GM23338 (cell line): ENCODE results near the gene NPEPPS. TPM values are rescaled to one million over a fixed set of nuclear protein-coding genes. Genes with fewer than 3 reads are reported as not detected.
"Not testable (repeated sequence)": the region's sequence is repeated elsewhere in the genome, so short reads cannot be mapped to it uniquely, and the experiment has no call there.

ENCODE experiments used
- ATAC-seq: fragments of 200-7000 bp; cut with Tn5 transposase; 3 replicates; pipeline ENCODE4 v1.9.1; 2020
- DNase-seq: peaks from one replicate; pipeline ENCODE4 v3.0.0-alpha.2; 2015; ENCODE audit warnings: low spot score
- H2AFZ ChIP-seq: fragments of 200-600 bp; sonication (generic); 2 replicates; pipeline ENCODE4 v1.8.0; 2016; ENCODE audit warnings: antibody characterized with exemption, mild to moderate bottlenecking, moderate library complexity
- H3F3A ChIP-seq: fragments of 200-600 bp; sonication (generic); replicated peaks from 2 replicates; pipeline ENCODE4 v1.8.0; 2017; ENCODE audit warnings: antibody characterized with exemption, mixed run types, low read depth
- H3K27ac ChIP-seq: fragments of 200-600 bp; sonication (generic); 2 replicates; pipeline ENCODE4 v1.6.1; 2016; ENCODE audit warnings: low read depth
- H3K27me3 ChIP-seq: fragments of 200-600 bp; sonication (generic); 2 replicates; pipeline ENCODE4 v1.8.0; 2016; ENCODE audit warnings: mild to moderate bottlenecking, mixed run types, moderate library complexity; ENCODE audit not compliant: insufficient read depth
- H3K36me3 ChIP-seq: fragments of 200-600 bp; sonication (generic); 2 replicates; pipeline ENCODE4 v1.8.0; 2016; ENCODE audit warnings: mild to moderate bottlenecking; ENCODE audit not compliant: insufficient read depth
- H3K4me1 ChIP-seq: fragments of 200-600 bp; sonication (generic); 2 replicates; pipeline ENCODE4 v1.8.0; 2016; ENCODE audit warnings: mild to moderate bottlenecking, moderate library complexity; ENCODE audit not compliant: insufficient read depth
- H3K4me2 ChIP-seq: fragments of 200-600 bp; sonication (generic); 2 replicates; pipeline ENCODE4 v1.7.1; 2017; ENCODE audit warnings: mixed run types
- H3K4me3 ChIP-seq: fragments of 200-600 bp; sonication (generic); 2 replicates; pipeline ENCODE4 v1.6.1; 2016; ENCODE audit warnings: mixed run types
- H3K79me2 ChIP-seq: fragments of 200-600 bp; sonication (generic); replicated peaks from 2 replicates; pipeline ENCODE4 v1.8.0; 2017; ENCODE audit warnings: mild to moderate bottlenecking; ENCODE audit not compliant: insufficient read depth
- H3K9me2 ChIP-seq: fragments of 200-600 bp; sonication (generic); 2 replicates; pipeline ENCODE4 v1.8.0; 2017; ENCODE audit not compliant: insufficient read depth
- H4K20me1 ChIP-seq: fragments of 200-600 bp; sonication (generic); replicated peaks from 2 replicates; pipeline ENCODE4 v1.8.0; 2017; ENCODE audit warnings: mild to moderate bottlenecking; ENCODE audit not compliant: insufficient read depth
- H3K27ac Mint-ChIP-seq: 2 replicates; pipeline ENCODE4 v1.8.0; 2020; ENCODE audit warnings: inconsistent platforms, mild to moderate bottlenecking, moderate library complexity, mixed read lengths
- H3K27me3 Mint-ChIP-seq: 3 replicates; pipeline ENCODE4 v1.8.0; 2022; ENCODE audit warnings: low read depth, mild to moderate bottlenecking, moderate library complexity, mixed read lengths, inconsistent platforms; ENCODE audit not compliant: insufficient read depth, poor library complexity
- H3K36me3 Mint-ChIP-seq: 3 replicates; pipeline ENCODE4 v1.8.0; 2021; ENCODE audit warnings: low read depth, mild to moderate bottlenecking, inconsistent platforms, moderate library complexity, mixed read lengths
- H3K4me1 Mint-ChIP-seq: 3 replicates; pipeline ENCODE4 v1.8.0; 2020; ENCODE audit warnings: mild to moderate bottlenecking, inconsistent platforms, mixed read lengths
- H3K4me3 Mint-ChIP-seq: 3 replicates; pipeline ENCODE4 v1.8.0; 2021; ENCODE audit warnings: moderate library complexity, mild to moderate bottlenecking, inconsistent platforms, mixed read lengths
- H3K9me3 Mint-ChIP-seq: 3 replicates; pipeline ENCODE4 v1.8.0; 2020; ENCODE audit warnings: moderate library complexity, mild to moderate bottlenecking, inconsistent platforms, mixed read lengths
- polyA plus RNA-seq: library from polyadenylated mRNA; unstranded; fragments of >200 nt; fragmentation: Nextera tagmentation; extraction: Ambion mirVana; gene quantifications from 2 replicates; pipeline ENCODE4 v1.2.1, GENCODE V29; 2016
- total RNA-seq: library from RNA; depleted of rRNA; stranded (reverse); fragments of >200 nt; shearing (Covaris generic); gene quantifications from 2 replicates; pipeline ENCODE4 v1.2.3, GENCODE V29; 2014
- TF ChIP-seq, protein P1 (sequence below), 2 experiments: fragments of 200-600 bp in 1 of 2; sonication (generic) in 1 of 2; conservative IDR thresholded peaks; 2 replicates each; pipeline versions ENCODE4 v1.5.1 to v1.6.1; 2016 to 2017; ENCODE audit warnings: antibody characterized with exemption in 2 of 2, low read depth in 2 of 2, mild to moderate bottlenecking in 2 of 2, moderate library complexity in 1 of 2

NPEPPS gene
- total and polyA plus RNA-seq, 2 experiments from 2014 or later, result 91.5 to 113 TPM

DNA sequence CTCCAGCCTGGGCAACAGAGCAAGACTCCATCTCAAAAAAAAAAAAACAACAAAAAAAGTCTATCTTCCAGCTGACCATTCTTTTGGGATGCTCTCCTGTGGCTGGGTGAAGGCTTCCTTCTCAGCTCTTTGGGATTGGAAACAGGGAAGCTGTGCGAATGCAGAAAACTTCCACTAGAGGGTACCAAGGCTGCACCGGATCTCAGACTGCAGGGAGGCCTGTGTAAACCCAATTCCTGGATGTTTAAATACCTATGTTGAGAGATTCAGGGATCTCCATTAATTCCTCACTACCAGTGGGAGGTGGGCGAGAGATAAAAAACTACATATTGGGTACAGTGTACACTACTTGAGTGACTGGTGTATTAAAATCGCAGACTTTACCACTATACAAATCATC is 30.3 kb upstream of the NPEPPS start:
- H3K4me1 ChIP-seq, result not testable (repeated sequence)

DNA sequence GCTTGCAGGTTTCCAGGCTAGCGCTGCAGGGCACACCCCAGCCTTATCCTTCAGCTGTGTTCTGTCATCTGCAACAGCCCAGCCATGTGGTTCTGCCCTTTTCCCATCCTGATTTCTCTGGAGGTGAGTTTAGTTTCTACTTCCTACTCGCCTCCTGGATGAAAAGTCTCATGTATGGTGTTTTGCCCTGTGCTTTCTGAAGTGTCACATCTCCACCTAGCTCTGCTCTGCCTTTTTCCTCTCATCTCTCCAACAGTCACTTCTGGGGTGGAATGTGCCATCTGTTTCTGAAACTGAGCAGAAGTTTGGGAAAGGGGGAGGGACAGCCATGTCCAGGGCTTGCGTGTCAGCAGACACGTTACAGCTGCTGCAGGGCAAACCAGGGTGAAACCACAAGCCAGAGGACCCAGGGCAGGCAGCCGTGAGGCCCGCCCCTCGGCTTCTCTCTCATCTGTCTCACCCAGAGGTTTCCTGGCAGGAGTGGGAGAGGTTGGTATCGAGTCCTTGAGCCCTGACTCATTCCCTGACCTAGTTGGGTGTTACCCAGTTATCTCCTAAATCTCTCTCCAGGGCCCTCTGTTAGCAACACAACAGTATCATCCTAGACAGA is 28.7 kb upstream of the NPEPPS start:
- not testable (repeated sequence) for H3K4me1 ChIP-seq, H4K20me1 ChIP-seq, H3K27ac Mint-ChIP-seq, H3K27me3 Mint-ChIP-seq, H3K79me2 ChIP-seq, H3K4me2 ChIP-seq, H3K4me3 Mint-ChIP-seq, H3K9me3 Mint-ChIP-seq, H3K36me3 ChIP-seq, H3K9me2 ChIP-seq, H3F3A ChIP-seq, H3K36me3 Mint-ChIP-seq, H3K27ac ChIP-seq, H3K27me3 ChIP-seq, H3K4me1 Mint-ChIP-seq, H2AFZ ChIP-seq, H3K4me3 ChIP-seq
- ATAC-seq, result peak; percentile 33
- peak; percentile 2 for DNase-seq

More for the DNA sequence above, 30.3 kb upstream of the NPEPPS start:
- H4K20me1 ChIP-seq, H3K27ac ChIP-seq, H3K4me3 ChIP-seq, H3K4me1 Mint-ChIP-seq, H3K4me3 Mint-ChIP-seq, H3K79me2 ChIP-seq, H3K27me3 ChIP-seq, H3K27me3 Mint-ChIP-seq, H3K27ac Mint-ChIP-seq, H3K4me2 ChIP-seq, H2AFZ ChIP-seq, H3K9me2 ChIP-seq, H3K36me3 Mint-ChIP-seq, H3F3A ChIP-seq, H3K36me3 ChIP-seq, H3K9me3 Mint-ChIP-seq: not testable (repeated sequence)
- peak; percentile 90 for ATAC-seq
- DNase-seq, result peak; percentile 35
- TF ChIP-seq, protein P1, sequence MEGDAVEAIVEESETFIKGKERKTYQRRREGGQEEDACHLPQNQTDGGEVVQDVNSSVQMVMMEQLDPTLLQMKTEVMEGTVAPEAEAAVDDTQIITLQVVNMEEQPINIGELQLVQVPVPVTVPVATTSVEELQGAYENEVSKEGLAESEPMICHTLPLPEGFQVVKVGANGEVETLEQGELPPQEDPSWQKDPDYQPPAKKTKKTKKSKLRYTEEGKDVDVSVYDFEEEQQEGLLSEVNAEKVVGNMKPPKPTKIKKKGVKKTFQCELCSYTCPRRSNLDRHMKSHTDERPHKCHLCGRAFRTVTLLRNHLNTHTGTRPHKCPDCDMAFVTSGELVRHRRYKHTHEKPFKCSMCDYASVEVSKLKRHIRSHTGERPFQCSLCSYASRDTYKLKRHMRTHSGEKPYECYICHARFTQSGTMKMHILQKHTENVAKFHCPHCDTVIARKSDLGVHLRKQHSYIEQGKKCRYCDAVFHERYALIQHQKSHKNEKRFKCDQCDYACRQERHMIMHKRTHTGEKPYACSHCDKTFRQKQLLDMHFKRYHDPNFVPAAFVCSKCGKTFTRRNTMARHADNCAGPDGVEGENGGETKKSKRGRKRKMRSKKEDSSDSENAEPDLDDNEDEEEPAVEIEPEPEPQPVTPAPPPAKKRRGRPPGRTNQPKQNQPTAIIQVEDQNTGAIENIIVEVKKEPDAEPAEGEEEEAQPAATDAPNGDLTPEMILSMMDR (conservative IDR thresholded peaks at IDR 0.05; ENCODE audit: low read depth in 2 of 2), result peak; percentile 44 to 52

DNA sequence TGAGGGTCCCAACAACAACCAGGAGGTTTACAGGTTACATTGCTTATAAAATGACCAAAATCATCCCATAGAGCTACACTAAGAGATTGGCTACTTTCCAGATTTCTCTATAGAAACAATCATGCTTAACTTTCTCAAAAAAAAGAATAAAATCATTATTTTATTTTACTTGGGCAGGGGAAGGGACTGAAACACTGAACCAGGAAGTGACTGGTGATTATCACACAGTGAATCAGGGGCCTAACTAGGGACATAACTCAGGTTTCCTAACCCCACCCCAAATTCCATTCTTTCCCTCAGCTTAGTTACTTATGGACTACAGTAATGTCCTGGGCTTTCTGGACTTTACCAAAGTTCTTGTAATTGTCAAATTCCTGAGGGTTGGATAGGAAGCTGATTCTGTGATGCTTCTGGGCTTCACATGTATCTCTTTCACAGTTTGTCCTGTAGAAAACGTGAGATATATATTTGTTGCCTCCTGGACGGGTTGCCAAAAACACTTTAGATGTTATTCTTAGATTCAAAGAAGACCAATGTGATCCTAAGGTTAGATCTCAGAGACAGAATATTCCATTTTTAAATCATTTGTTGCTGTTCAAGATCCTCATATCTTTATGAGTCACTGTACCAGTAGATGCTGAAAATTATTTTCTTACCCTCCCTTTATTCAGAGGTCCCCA is 28.0 kb upstream of the NPEPPS start:
- not testable (repeated sequence) for H3K4me3 Mint-ChIP-seq, DNase-seq, ATAC-seq, H3K36me3 ChIP-seq, H2AFZ ChIP-seq, H4K20me1 ChIP-seq, H3K27me3 Mint-ChIP-seq, H3K4me1 ChIP-seq, H3K4me3 ChIP-seq, H3K9me2 ChIP-seq, H3F3A ChIP-seq, H3K36me3 Mint-ChIP-seq, H3K27ac ChIP-seq, H3K4me2 ChIP-seq, H3K4me1 Mint-ChIP-seq, H3K27ac Mint-ChIP-seq, H3K79me2 ChIP-seq, H3K27me3 ChIP-seq, H3K9me3 Mint-ChIP-seq

DNA sequence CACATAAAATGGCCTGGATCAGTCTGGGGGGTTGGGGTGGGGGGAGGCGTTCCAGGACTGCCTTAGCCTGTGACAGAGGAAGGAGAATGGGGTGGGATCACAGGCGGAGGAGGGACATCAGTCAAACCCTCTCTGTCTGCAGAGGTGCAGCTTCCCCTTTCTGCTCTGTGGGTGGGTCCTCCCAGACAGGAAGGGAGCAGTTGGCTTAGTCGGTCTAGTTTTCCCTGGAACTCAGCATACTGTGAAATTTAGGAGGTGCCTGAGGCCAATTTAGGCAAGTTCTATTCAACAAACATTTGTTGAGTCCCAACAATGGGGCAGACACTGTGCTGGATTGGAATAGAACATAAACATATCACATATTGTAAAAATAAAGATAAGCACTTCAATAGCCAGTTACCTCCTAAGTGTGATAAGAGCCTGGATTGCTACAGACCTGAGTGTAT is 19.2 kb upstream of the NPEPPS start:
- H3K4me1 Mint-ChIP-seq, H3K27ac Mint-ChIP-seq, H3K4me1 ChIP-seq, H3K27me3 ChIP-seq, H3K4me3 ChIP-seq, H3K9me2 ChIP-seq, H3K4me3 Mint-ChIP-seq, H3K9me3 Mint-ChIP-seq, H3K27me3 Mint-ChIP-seq, H4K20me1 ChIP-seq, H3K36me3 ChIP-seq, H3K79me2 ChIP-seq, H3F3A ChIP-seq, H3K36me3 Mint-ChIP-seq: not testable (repeated sequence)
- Histone ChIP-seq H3K4me2 (peak overlapping the region; percentile 54; the same call in 1 of the 2 replicates), H2AFZ (0 out of 2 replicates have a peak overlapping the region, but pooled peaks have one; percentile 52), H3K27ac (peak overlapping the region; percentile 81; the same call in 1 of the 2 replicates)
- DNase-seq (peak; percentile 19), ATAC-seq (peak; percentile 98)

DNA sequence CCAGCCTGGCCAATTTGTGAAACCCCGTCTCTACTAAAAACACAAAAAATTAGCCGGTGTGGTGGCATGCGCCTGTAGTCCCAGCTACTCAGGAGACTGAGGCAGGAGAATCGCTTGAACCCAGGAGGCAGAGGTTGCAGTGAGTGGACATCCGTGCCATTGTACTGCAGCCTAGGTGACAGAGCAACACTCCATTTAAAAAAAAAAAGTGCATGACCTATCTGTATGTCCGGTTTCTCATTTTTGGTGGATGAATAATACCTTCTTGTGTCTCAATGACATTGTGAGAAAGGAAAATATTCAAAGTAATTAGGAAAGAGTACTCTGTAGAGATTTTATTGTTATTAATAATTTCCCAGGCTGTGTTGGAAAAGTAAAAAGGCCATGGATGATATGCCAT is 17.6 kb upstream of the NPEPPS start:
- not testable (repeated sequence) for H3K9me2 ChIP-seq, H3K4me1 Mint-ChIP-seq, H3K9me3 Mint-ChIP-seq, H3K27ac ChIP-seq, H3K4me3 Mint-ChIP-seq, H3K79me2 ChIP-seq, H3K4me1 ChIP-seq, H4K20me1 ChIP-seq, H3K27ac Mint-ChIP-seq, H3F3A ChIP-seq, H2AFZ ChIP-seq, ATAC-seq, H3K27me3 Mint-ChIP-seq, H3K4me2 ChIP-seq, H3K36me3 ChIP-seq, H3K27me3 ChIP-seq, H3K36me3 Mint-ChIP-seq, DNase-seq, H3K4me3 ChIP-seq

DNA sequence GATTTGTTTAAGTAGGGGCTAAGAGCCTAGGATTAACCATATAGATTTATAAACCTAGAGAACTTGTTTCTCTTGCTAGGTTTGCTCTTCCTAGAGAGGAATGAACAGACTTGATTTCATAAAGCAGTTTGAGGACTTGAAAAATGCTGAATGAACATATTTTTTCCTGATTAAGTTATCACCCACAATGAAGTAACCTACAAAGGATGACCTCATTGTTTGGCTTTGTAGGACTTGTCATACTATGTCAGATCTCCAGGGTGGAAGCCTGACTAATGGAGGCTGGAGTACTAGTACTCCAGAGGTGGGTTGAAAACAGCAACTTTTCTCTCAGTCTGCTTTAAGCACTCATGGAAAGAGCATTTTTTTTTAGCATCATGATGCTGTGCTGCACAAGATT is 12.0 kb upstream of the NPEPPS start:
- not testable (repeated sequence) for H3K4me1 Mint-ChIP-seq, H3K4me2 ChIP-seq, H3K79me2 ChIP-seq, H3K27ac Mint-ChIP-seq, H3K4me1 ChIP-seq, H4K20me1 ChIP-seq, H3K36me3 Mint-ChIP-seq, H3K27me3 ChIP-seq, DNase-seq, H3K36me3 ChIP-seq, H2AFZ ChIP-seq, ATAC-seq, H3K27ac ChIP-seq, H3K27me3 Mint-ChIP-seq, H3K4me3 Mint-ChIP-seq, H3F3A ChIP-seq, H3K9me2 ChIP-seq, H3K9me3 Mint-ChIP-seq, H3K4me3 ChIP-seq
